GM13976 (cell line): ENCODE data around the gene MRPS6.

ENCODE experiments used
- DNase-seq: peaks from one replicate; pipeline ENCODE4 v3.0.0; 2012; ENCODE audit warnings: low spot score
- in situ Hi-C: fragments of 300-500 bp; cut with MboI; formaldehyde crosslinking; loops from one replicate; pipeline ENCODE4 v1.12.0; 2022; ENCODE audit warnings: low sequenced_read_pairs, mixed read lengths, inconsistent platforms; ENCODE audit not compliant: unreplicated experiment
- TF ChIP-seq, protein P1 (sequence below): IDR thresholded peaks from 2 replicates; pipeline ENCODE4 v1.5.1; 2012; ENCODE audit warnings: borderline replicate concordance, mild to moderate bottlenecking; ENCODE audit not compliant: insufficient read depth; ENCODE audit errors: extremely low read depth, missing control alignments, control extremely low read depth

Gene MRPS6

DNA sequence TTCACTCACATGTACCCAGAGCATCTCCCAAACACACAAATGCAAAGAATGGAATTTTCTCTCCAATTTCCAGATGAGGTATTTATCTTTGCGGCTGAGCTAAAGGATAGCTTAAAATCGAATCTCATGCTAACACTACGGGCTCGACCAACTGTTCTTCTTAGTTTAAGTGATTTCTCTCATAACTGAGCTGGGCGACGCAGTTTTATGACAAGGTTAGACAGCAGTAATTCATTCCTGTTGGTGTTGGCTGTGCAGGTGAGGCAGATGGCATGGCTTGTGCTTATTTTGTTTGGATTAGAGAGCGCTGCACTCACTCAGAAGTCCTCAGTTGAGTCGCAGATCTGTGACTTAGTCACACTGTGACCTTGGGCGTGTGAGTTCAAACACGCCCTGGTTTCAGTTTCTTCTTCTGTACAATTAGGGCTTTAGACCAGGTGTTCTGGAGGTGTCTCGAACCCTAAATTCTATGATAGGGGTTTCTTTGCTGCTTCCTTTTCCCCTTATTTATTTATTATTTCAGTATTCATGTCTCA is 41.5 kb upstream of the MRPS6 start:
- in situ Hi-C loops, result no loop called here
- TF ChIP-seq, protein P1, sequence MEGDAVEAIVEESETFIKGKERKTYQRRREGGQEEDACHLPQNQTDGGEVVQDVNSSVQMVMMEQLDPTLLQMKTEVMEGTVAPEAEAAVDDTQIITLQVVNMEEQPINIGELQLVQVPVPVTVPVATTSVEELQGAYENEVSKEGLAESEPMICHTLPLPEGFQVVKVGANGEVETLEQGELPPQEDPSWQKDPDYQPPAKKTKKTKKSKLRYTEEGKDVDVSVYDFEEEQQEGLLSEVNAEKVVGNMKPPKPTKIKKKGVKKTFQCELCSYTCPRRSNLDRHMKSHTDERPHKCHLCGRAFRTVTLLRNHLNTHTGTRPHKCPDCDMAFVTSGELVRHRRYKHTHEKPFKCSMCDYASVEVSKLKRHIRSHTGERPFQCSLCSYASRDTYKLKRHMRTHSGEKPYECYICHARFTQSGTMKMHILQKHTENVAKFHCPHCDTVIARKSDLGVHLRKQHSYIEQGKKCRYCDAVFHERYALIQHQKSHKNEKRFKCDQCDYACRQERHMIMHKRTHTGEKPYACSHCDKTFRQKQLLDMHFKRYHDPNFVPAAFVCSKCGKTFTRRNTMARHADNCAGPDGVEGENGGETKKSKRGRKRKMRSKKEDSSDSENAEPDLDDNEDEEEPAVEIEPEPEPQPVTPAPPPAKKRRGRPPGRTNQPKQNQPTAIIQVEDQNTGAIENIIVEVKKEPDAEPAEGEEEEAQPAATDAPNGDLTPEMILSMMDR, result no peak
- DNase-seq, result no peak

DNA sequence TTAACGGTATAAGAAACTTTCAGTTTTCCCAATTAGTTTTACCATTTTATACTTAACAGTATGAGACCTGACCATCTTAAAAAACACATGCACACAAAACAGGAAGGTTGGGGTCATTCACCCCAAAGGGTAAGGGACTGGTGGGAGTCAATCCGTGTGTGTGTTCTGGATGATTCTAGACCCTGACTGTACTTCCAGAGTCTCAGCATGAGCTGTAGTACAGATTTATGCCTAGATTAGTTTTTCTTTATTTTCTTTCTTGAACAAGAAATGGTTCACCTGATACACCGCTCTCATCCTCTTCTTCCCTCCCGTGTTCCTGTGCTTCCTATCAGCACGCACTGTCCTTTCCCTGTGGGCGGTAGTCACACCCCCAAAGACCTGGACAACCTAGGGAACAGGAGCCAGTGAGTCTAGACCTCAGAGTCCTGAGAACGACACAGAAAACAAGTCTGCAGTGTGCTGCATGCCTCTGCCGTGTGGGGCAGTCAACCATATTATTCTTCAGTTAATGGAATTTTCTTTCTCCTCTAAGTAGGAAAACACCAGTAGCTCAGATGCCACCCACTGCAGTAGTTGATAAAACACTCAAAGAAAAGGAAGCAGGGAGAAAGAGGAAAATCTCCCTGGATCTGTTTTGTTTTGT is 38.9 kb upstream of the MRPS6 start:
- TF ChIP-seq, protein P1, result no peak
- in situ Hi-C loops, result no loop called here
- DNase-seq, result no peak

DNA sequence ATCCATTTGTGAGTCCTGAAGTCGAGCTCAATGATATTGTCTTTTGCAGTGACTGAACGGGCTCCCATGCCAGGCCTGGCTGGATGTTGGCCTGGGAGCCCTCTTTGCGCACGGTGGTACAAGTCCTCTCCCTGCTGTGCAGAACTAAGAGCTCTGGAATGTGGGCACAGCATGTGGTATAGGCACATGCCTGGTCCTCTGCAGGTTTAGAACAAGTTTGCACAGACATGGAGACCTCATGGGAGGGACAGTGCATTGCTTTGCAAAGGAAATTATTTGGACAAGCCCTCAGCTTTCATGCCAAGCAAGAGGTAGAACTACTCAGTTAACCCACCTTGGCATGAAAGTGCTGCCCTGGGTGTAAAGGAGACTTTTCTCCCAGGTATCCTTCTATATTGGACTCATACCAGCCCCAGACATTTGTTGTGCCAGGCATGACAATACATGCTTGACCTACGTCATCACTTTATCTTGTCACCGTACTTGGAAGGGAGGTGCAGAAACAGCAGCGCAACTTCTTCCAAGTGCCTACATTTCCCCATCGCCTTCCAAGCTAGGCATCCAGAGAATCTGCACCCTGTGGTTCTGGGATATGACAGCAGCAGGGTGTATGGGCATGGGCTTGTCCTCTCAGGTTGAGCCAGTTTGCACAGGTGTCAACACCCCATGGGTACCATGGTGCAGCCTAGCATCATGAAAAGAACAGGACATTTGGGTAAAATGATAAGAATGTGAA is 37.6 kb upstream of the MRPS6 start:
- in situ Hi-C loops, result no loop called here
- no peak for DNase-seq
- TF ChIP-seq, protein P1, result no peak

DNA sequence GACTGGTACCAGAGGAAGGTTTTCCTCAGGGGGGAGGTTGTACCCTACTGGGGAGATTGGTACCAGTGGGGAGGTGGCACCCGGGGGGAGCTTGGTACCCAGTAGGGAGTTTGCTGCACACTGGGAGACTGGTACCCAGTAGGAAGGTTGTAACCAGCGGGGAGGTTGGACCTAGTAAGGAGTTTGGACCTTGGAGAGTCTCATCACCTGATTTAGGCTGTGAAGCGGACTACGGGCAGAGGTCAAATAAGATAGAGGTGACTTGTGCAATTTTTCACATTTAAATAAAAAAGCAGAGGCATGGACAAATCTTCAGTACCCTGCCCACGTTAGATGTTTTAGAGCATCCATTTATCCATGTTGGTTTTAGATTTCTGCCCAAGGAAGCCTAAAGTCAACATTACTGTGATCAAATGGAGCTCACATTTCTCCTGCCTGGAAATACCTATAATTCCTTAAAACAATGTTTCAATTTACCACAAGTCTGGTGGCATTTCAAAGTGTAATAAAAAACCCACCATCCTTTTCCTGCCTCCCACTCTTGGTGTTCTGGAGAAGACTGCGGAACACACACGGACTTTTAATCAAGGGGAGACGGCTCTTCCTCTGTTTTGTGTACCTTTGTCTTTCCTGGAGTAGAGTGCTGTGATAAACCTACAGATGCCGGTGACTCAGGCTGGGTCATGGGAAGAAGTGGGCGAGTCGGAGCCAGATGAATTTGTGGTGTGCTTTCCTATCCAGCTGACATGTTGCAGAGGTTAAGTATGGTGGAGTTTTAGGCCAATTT is 36.2 kb upstream of the MRPS6 start:
- DNase-seq, result no peak
- in situ Hi-C loops, result no loop called here
- TF ChIP-seq, protein P1, result no peak

DNA sequence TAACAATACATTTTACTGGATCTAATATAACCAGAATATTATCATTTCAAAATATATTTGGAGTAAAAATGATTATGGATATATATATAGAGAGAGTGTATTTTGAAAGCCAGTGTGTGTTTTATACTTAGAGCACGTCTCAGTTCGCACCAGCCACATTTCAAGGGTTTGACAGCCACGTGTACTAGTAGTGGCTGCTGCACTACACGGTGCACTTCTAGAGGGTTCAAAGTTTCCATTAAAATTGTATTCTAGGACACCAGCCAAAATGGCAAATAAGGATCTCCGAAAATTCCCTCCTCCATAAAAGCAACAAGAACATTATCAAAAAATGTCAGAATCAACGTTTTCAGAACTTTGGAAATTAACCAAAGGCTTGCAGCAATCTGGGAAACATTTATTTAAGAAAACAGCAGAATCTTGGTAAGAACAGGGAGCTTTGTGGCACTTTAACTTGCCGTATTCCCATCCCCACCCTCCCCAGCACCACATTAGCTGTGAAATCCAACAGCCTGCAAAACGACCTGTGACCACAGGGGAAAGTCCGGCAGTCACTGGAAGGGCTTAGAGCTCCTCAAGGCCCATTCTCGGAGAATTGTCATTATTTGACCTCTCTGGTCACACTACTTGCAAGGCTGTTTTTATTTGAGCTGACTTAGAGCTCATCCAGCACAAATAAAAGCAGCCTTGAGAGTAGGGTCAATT is 33.5 kb upstream of the MRPS6 start:
- TF ChIP-seq, protein P1, result no peak
- in situ Hi-C loops, result no loop called here
- no peak for DNase-seq

DNA sequence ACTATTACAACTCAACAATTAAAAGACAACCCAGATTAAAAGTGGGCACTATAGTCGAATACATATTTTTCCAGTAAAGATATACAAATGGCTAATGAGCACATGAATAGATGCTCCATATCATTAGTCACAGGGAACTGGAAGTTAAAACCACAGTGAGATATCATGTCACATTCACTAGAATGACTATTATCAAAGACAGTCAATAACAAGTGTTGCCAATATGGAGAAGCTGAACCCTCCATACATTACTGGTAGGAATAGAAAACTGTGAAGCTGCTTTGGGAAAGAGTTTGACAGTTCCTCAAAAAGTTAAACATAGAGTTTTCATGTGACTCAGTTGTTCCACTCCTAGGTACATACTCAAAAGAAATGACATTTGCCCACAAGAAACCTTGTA is 30.6 kb upstream of the MRPS6 start:
- TF ChIP-seq, protein P1, result no peak
- in situ Hi-C loops, result no loop called here
- DNase-seq, result no peak
